ENCODE results near the gene GNPDA1. TPM values are rescaled to one million over a fixed set of nuclear protein-coding genes. Genes with fewer than 3 reads are reported as not detected.

Gene GNPDA1
- total RNA-seq, 1 donor from 2014 or later, result 43.7 TPM

GRCh38 chr5:141954194-141954593, 58.6 kb downstream of the GNPDA1 start:
- H3K9me3 Mint-ChIP-seq, result no peaks in the 10 kb centered on the region
- H3K36me3 Mint-ChIP-seq (ENCODE audit: low read depth), result no peaks in the 10 kb centered on the region
- no peak overlapping the region for H3K27ac Mint-ChIP-seq
- no peak overlapping the region for H3K4me3 Mint-ChIP-seq (ENCODE audit: low read depth)
- intact Hi-C loops (cut with micrococcal nuclease), result no loop called here
- no peaks in the 10 kb centered on the region for H3K27me3 Mint-ChIP-seq (ENCODE audit: low read depth)
- no peak for DNase-seq (ENCODE audit: low spot score)
- peaks cover 30% of the 10 kb centered on the region for H3K4me1 Mint-ChIP-seq (ENCODE audit: low read depth)

GRCh38 chr5:141952020-141952419, 60.8 kb downstream of the GNPDA1 start:
- intact Hi-C loops (cut with micrococcal nuclease), result no loop called here

GRCh38 chr5:141951332-141951781, 61.5 kb downstream of the GNPDA1 start:
- Mint-ChIP-seq H3K9me3 (no peaks in the 10 kb centered on the region), H3K36me3 (ENCODE audit: low read depth) (no peaks in the 10 kb centered on the region), H3K4me1 (ENCODE audit: low read depth) (peaks cover 14% of the 10 kb centered on the region), H3K27ac (no peak overlapping the region), H3K27me3 (ENCODE audit: low read depth) (no peaks in the 10 kb centered on the region), H3K4me3 (ENCODE audit: low read depth) (no peak overlapping the region)
- no peak for DNase-seq (ENCODE audit: low spot score)
- intact Hi-C loops (cut with micrococcal nuclease), result no loop called here

More at GRCh38 chr5:141952020-141952419, 60.8 kb downstream of the GNPDA1 start:
- no peak overlapping the region for H3K4me3 Mint-ChIP-seq (ENCODE audit: low read depth)
- DNase-seq (ENCODE audit: low spot score), result no peak
- H3K36me3 Mint-ChIP-seq (ENCODE audit: low read depth), result no peaks in the 10 kb centered on the region
- peaks cover 14% of the 10 kb centered on the region for H3K4me1 Mint-ChIP-seq (ENCODE audit: low read depth)
- H3K9me3 Mint-ChIP-seq, result no peaks in the 10 kb centered on the region
- no peak overlapping the region for H3K27ac Mint-ChIP-seq
- H3K27me3 Mint-ChIP-seq (ENCODE audit: low read depth), result no peaks in the 10 kb centered on the region

Other genes starting within 250 kb of the GNPDA1 start
- not detected in 2 replicates for gene PCDH1, start 134.6 kb downstream of the GNPDA1 start, total RNA-seq
- gene DELE1, start 89.2 kb downstream of the GNPDA1 start, total RNA-seq, result 74.1 and 76.8 TPM in 2 replicates
- gene PCDH12, start 54.8 kb downstream of the GNPDA1 start, total RNA-seq, result 1.1 and 1.3 TPM in 2 replicates
- gene RNF14, start 43.9 kb downstream of the GNPDA1 start, total RNA-seq, result 22.0 and 24.1 TPM in 2 replicates
- gene NDFIP1, start 95.8 kb upstream of the GNPDA1 start, total RNA-seq, result 118 and 121 TPM in 2 replicates

Measured in activated T-helper 2 cell treated with anti-CD3 and anti-CD28 coated beads, Interferon-gamma antibody, Interleukin-2, Interleukin-4, amounts not matched to agents 10 μg/mL and 5 μg/mL and 100 μg/mL, durations not matched to agents 14 hours and 24 hours and 36 hours (primary cell).